AG09319 (cell line): ENCODE data around the gene LRRC27.

Source experiments
- DNase-seq: peaks from one replicate; pipeline ENCODE4 v3.0.0-alpha.2; 2010; ENCODE audit warnings: low read depth; ENCODE audit errors: extremely low read depth
- CTCF ChIP-seq: IDR thresholded peaks from 2 replicates; pipeline ENCODE4 v1.5.1; 2011; ENCODE audit warnings: low read depth, mild to moderate bottlenecking, inconsistent platforms, low read length, moderate library complexity

Gene LRRC27

DNA sequence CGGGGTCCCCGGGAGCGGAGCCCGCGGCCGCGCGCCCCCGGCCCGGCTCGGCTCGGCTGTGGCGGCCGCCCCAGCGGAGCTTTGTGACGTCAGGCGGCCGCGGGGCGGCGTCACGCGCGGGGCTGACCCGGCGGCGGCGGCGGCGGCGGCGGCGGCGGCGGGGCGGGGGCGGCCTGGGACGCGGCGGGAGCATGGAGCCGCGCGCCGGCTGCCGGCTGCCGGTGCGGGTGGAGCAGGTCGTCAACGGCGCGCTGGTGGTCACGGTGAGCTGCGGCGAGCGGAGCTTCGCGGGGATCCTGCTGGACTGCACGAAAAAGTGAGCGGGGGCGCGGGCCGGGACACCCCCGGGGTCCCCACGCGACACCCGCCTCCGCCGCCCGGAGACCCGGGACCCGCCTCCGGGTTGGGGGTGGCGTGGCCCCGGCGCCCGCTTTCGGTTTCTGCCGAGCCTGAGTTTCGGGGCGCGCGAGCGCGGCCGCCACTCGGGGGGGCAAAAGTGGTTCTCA lies 65.1 kb downstream of the LRRC27 start, which contains the start of gene PWWP2B:
TSS of gene PWWP2B (plus strand) at position 165 of the 506 bp plus-strand sequence. CDS start at position 192, 27 bp downstream.
- no peak for DNase-seq
- no peak for TF ChIP-seq CTCF

GRCh38 chr10:132397671-132398565 lies 65.9 kb downstream of the LRRC27 start:
- TF ChIP-seq CTCF: no peak
- no peak for DNase-seq

GRCh38 chr10:132398566-132398991 lies 66.6 kb downstream of the LRRC27 start:
- TF ChIP-seq CTCF: no peak
- no peak for DNase-seq

GRCh38 chr10:132399117-132400035 lies 67.4 kb downstream of the LRRC27 start:
- TF ChIP-seq CTCF: no peak
- DNase-seq: no peak

GRCh38 chr10:132400041-132400546 lies 68.1 kb downstream of the LRRC27 start:
- DNase-seq: no peak
- no peak for TF ChIP-seq CTCF

DNA sequence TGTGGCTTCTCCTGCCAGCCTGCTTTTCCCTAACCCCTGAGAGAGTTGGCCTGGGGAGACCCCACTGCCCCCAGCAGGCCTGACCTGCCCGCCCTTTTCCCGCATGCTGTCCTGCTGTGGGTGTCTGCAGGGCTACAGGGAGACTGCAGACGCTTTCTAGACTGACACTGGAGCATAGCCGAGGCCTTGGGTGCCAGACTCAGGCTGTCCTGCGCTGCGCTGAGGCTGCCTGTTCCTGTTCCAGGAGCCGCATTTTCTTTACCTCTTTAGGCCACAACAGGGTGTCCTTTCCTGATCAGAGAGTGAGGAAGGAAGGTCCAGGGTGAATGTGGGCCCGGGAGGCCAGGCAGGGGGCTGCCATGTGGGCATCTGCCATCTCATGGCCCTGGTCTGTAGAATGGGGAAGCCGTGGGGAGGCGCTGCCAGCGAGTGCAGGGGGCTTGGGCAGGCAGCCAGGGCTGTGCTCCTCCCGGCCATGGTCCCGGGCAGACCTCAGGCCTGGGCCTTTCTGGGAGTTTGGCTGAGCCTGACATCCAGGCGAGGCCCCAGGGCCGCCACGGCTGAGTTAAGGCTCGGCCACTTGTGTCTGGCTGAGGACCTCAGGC lies 68.7 kb downstream of the LRRC27 start:
- no peak for DNase-seq
- TF ChIP-seq CTCF: no peak
